Measurements from ENCODE around the gene NPC1.

DNA sequence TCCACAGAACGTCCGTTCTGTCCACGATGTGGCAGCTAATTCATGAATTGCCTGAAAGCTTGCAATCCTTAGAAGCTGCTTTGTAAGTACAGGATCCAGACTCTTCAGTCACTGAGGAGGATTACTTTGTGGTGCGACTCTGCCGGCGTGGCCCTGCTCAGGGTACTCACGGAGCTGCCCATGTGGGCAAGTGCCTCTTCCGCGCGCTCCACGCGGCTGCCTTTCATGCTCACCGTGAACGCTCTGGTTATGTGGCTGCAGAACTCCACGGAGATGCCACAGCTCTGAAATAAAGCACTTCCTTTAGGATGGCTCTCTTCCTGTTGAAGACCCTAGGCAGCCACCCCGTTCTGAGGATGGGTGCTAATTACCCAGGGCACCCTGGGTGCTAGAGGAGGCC, 52.0 kb downstream of the NPC1 start:
- TF ChIP-seq, protein P1, sequence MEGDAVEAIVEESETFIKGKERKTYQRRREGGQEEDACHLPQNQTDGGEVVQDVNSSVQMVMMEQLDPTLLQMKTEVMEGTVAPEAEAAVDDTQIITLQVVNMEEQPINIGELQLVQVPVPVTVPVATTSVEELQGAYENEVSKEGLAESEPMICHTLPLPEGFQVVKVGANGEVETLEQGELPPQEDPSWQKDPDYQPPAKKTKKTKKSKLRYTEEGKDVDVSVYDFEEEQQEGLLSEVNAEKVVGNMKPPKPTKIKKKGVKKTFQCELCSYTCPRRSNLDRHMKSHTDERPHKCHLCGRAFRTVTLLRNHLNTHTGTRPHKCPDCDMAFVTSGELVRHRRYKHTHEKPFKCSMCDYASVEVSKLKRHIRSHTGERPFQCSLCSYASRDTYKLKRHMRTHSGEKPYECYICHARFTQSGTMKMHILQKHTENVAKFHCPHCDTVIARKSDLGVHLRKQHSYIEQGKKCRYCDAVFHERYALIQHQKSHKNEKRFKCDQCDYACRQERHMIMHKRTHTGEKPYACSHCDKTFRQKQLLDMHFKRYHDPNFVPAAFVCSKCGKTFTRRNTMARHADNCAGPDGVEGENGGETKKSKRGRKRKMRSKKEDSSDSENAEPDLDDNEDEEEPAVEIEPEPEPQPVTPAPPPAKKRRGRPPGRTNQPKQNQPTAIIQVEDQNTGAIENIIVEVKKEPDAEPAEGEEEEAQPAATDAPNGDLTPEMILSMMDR (IDR thresholded peaks at IDR 0.05) = no peak
- TF ChIP-seq POLR2A (IDR thresholded peaks at IDR 0.05) = no peak
